Duodenal mucosa (tissue), 2 donors: ENCODE data around the gene EXOC7.

Experiments used
- H3K27ac ChIP-seq: one replicate; pipeline ENCODE4 v1.7.0; 2013; ENCODE audit warnings: low read depth, low read length
- H3K27me3 ChIP-seq, 2 donors: one replicate each; pipeline ENCODE4 v1.7.0; 2013; ENCODE audit warnings: low read length in 2 of 2, control low read depth in 1 of 2; ENCODE audit not compliant: insufficient read depth in 2 of 2, control insufficient read depth in 1 of 2
- H3K36me3 ChIP-seq, 2 donors: one replicate each; pipeline ENCODE4 v1.7.0; 2013; ENCODE audit warnings: low read length in 2 of 2, control low read depth in 1 of 2; ENCODE audit not compliant: insufficient read depth in 2 of 2, control insufficient read depth in 1 of 2
- H3K4me1 ChIP-seq, 2 donors: one replicate each; pipeline ENCODE4 v1.7.0; 2013; ENCODE audit warnings: low read length in 2 of 2, control low read depth in 1 of 2; ENCODE audit not compliant: insufficient read depth in 2 of 2, control insufficient read depth in 1 of 2
- H3K4me3 ChIP-seq, 2 donors: one replicate each; pipeline ENCODE4 v1.7.0; 2013; ENCODE audit warnings: low read length in 2 of 2, low read depth in 1 of 2
- H3K9ac ChIP-seq, 2 donors: one replicate each; pipeline ENCODE4 v1.7.0; 2013; ENCODE audit warnings: low read length in 2 of 2, low read depth in 1 of 2
- H3K9me3 ChIP-seq, 2 donors: one replicate each; pipeline ENCODE4 v1.7.0; 2013; ENCODE audit warnings: low read length in 2 of 2, control low read depth in 1 of 2; ENCODE audit not compliant: control insufficient read depth in 1 of 2

Gene EXOC7

GRCh38 chr17:76119409-76120371 is 16.1 kb upstream of the EXOC7 start:
- no peak overlapping the region for H3K27ac ChIP-seq
- H3K9me3 ChIP-seq: no peaks in the 10 kb centered on the region
- H3K27me3 ChIP-seq: no peaks in the 10 kb centered on the region
- no peak overlapping the region for H3K9ac ChIP-seq
- no peaks in the 10 kb centered on the region for H3K36me3 ChIP-seq
- H3K4me1 ChIP-seq: no peaks in the 10 kb centered on the region
- H3K4me3 ChIP-seq: no peak overlapping the region

GRCh38 chr17:76115138-76115754 is 11.7 kb upstream of the EXOC7 start:
- Histone ChIP-seq H3K27ac (no peak overlapping the region), H3K9ac (no peak overlapping the region), H3K9me3 (no peaks in the 10 kb centered on the region), H3K4me1 (no peaks in the 10 kb centered on the region), H3K36me3 (no peaks in the 10 kb centered on the region), H3K4me3 (no peak overlapping the region), H3K27me3 (no peaks in the 10 kb centered on the region)

- no peak overlapping the region for H3K9ac ChIP-seq
These were observed 8.4 kb upstream of the EXOC7 start for GRCh38 chr17:76111956-76112355.

GRCh38 chr17:76107509-76107908 is 3.9 kb upstream of the EXOC7 start:
- no peak overlapping the region for H3K27ac ChIP-seq
- no peak overlapping the region for H3K4me3 ChIP-seq
- no peaks in the 10 kb centered on the region for H3K36me3 ChIP-seq
- H3K4me1 ChIP-seq: peaks cover 11 to 15% of the 10 kb centered on the region in 2 donors
- H3K9ac ChIP-seq: no peak overlapping the region
- no peaks in the 10 kb centered on the region for H3K9me3 ChIP-seq
- no peaks in the 10 kb centered on the region for H3K27me3 ChIP-seq

More at GRCh38 chr17:76111956-76112355, 8.4 kb upstream of the EXOC7 start:
- Histone ChIP-seq H3K4me3 (no peak overlapping the region), H3K27ac (no peak overlapping the region), H3K36me3 (no peaks in the 10 kb centered on the region), H3K4me1 (no peaks in the 10 kb centered on the region), H3K9me3 (no peaks in the 10 kb centered on the region), H3K27me3 (no peaks in the 10 kb centered on the region)

- Histone ChIP-seq H3K36me3 (peaks cover 4 to 5% of the 10 kb centered on the region in 2 donors), H3K9me3 (no peaks in the 10 kb centered on the region), H3K9ac (no peak overlapping the region), H3K27me3 (no peaks in the 10 kb centered on the region), H3K27ac (no peak overlapping the region), H3K4me3 (no peak overlapping the region), H3K4me1 (peaks cover 15 to 16% of the 10 kb centered on the region in 2 donors)
These were observed 3.1 kb upstream of the EXOC7 start for GRCh38 chr17:76106703-76107102.

GRCh38 chr17:76104896-76105231 is 1.3 kb upstream of the EXOC7 start:
- Histone ChIP-seq H3K4me3 (no peak overlapping the region), H3K4me1 (peaks cover 15 to 16% of the 10 kb centered on the region in 2 donors), H3K9ac (no peak overlapping the region), H3K36me3 (peaks cover 11 to 17% of the 10 kb centered on the region in 2 donors), H3K9me3 (no peaks in the 10 kb centered on the region), H3K27ac (no peak overlapping the region), H3K27me3 (no peaks in the 10 kb centered on the region)

GRCh38 chr17:76104140-76104895 is 731 bp upstream of the EXOC7 start:
- Histone ChIP-seq H3K27ac (peak overlapping the region; percentile 39), H3K36me3 (peaks cover 11 to 23% of the 10 kb centered on the region in 2 donors), H3K27me3 (no peaks in the 10 kb centered on the region), H3K9me3 (no peaks in the 10 kb centered on the region), H3K9ac (peak overlapping the region; percentile 80 to 87), H3K4me1 (peaks cover 15 to 16% of the 10 kb centered on the region in 2 donors), H3K4me3 (peak overlapping the region; percentile 79 to 91)

GRCh38 chr17:76102944-76103273 is 678 bp downstream of the EXOC7 start:
- H3K27ac ChIP-seq: no peak overlapping the region
- H3K27me3 ChIP-seq: no peaks in the 10 kb centered on the region
- H3K9me3 ChIP-seq: no peaks in the 10 kb centered on the region
- peak overlapping the region; percentile 79 to 91 for H3K4me3 ChIP-seq
- peak overlapping the region; percentile 80 to 87 for H3K9ac ChIP-seq
- H3K36me3 ChIP-seq: peaks cover 11 to 25% of the 10 kb centered on the region in 2 donors
- peaks cover 15 to 16% of the 10 kb centered on the region in 2 donors for H3K4me1 ChIP-seq

GRCh38 chr17:76097716-76098295 is 5.8 kb downstream of the EXOC7 start:
- Histone ChIP-seq H3K36me3 (peaks cover 31 to 62% of the 10 kb centered on the region in 2 donors), H3K4me1 (peaks cover 3 to 7% of the 10 kb centered on the region in 2 donors), H3K9ac (no peak overlapping the region), H3K27ac (no peak overlapping the region), H3K9me3 (no peaks in the 10 kb centered on the region), H3K4me3 (no peak overlapping the region), H3K27me3 (no peaks in the 10 kb centered on the region)
